Iris pigment epithelial cell (primary cell): Measurements from ENCODE around the gene NRG2.

Experiments used
- DNase-seq: peaks from one replicate; pipeline ENCODE4 v3.0.0-alpha.2; 2011; ENCODE audit warnings: low read depth

The NRG2 gene

DNA sequence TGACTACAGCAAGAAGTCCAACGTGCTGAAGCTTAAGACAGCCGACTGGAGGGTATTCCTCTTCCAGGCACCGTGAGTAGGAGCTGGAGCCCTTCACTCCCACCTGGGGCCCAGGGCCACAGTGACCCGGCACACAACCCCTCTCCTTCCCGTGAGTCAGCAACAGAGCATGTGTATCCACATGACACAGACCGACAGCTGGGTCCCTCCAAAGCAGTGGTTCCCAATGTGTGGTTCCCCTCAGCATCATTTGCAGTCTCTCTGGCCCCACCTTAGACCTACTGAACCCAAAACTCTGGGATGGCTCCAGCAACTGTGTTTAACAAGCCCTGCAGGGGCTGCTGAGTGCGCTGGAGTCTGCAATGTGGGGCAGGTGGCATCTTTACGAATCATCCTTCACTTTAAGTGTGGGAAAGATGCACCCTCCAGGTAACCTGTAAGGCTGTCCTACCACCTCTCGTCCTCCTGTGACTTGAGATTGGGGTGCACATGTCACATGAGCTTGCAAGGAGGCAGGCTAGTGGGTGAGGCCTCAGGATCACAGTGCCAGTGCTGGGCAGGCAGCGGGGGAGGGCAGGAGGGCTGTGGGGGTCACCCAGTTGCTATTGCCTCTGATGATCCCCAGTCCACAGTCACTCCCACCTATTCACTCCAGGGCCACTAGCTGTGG lies 205.3 kb downstream of the NRG2 start:
- DNase-seq, result no peak

DNA sequence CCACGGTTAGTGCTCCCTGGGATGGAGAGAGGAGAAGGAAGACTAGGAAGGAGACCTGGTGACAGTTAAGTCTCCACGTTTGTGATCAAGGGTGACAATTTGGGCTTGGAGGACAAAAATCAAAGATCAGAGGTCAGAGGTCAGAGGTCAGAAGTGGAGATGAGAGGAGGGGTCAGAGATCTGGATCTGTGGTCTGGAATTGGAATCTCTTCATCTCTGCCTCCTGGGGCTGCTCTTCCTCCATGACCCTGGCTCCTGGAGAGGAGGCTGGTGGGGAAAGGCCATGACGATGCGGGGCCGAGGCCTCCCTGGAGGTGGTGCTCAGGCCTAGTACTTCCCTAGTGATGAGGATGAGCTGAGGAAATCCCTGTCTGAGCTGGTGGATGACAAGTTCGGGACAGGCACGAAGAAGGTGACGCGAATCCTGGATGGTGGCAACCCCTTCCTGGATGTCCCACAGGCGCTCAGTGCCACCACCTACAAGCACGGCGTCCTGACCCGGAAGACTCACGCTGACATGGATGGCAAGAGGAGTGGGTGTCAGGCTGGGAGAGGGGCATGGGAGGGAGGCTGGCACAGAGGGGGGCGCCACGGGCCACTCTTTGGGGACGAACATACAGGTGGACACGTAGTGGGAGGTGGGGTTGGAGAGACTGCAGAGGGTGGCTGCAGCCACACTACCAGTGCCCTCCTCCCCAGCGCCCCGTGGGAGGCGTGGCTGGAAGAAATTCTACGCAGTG lies 206.5 kb downstream of the NRG2 start:
- DNase-seq, result no peak

DNA sequence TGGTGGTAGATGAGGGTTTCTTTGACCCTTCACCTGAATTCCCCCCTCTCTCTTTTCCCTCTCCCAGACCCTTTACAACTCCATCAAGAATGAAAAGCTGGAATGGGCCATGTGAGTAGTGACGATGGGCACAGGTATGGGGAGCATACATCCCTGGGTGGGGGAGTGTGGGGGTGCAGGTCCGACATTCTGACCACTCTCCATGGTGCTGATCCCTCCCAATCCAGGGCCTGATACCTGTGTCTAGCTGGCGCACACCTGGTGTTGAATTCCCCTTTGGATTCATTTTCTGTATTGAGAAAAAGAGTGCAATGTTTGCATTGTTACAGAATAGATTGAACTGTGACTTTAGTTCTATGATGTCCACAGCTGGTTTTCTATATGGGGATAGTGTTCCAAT lies 207.4 kb downstream of the NRG2 start:
- DNase-seq, result no peak

DNA sequence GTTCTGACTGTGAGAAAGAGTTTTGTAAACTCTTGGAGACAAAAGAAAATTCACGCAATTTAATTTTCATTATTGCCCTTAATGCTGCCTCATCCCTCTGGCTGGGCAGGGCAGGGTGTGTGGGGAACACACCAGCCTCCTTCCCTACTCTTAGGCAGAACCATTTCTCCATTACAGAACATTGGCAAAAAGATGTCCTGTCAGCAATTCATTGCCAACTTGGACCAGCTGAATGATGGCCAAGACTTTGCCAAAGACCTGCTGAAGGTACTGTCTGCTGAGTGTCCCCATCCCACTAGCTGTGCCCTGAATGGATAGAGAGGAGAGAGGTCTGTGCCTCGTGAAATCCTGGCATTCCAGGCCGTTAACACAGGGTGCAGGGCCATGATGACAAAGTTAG lies 209.6 kb downstream of the NRG2 start:
- DNase-seq, result no peak

DNA sequence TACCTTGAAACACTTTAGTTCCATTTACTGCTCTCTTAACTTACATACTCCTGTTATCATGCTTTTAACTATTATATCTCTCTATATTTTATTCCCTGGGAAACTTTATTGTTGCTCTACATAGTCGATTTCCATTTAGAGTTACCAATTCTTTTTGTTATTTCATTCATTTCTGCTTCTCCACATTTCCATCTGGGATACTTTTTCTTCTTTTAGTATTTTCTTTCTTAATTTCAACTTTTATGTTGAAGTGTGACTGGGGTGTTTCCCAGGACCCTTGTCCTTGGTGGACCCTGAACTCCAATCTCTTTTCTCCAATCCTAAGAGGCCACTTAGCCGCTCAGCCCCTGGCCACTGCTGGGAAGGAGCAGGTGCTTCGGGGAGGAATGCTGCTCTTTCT lies 211.5 kb downstream of the NRG2 start:
- DNase-seq, result no peak

DNA sequence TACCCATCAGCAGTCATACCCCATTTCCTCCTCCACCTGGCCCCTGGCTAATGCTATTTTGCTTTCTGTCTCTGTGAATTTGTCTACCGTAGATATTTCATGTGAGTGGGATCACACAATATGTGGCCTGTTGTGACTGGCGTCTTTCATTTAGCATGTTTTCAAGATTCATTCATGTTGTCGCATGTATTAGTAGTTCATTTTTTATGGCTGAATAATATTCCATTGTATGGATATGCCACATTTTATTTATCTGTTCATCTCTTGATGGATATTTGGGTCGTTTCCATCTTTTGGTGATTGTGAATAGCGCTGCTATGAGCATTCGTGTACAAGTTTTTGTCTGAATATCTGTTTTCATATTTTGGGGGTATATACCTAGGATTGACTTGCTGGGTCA lies 213.6 kb downstream of the NRG2 start:
- no peak for DNase-seq

DNA sequence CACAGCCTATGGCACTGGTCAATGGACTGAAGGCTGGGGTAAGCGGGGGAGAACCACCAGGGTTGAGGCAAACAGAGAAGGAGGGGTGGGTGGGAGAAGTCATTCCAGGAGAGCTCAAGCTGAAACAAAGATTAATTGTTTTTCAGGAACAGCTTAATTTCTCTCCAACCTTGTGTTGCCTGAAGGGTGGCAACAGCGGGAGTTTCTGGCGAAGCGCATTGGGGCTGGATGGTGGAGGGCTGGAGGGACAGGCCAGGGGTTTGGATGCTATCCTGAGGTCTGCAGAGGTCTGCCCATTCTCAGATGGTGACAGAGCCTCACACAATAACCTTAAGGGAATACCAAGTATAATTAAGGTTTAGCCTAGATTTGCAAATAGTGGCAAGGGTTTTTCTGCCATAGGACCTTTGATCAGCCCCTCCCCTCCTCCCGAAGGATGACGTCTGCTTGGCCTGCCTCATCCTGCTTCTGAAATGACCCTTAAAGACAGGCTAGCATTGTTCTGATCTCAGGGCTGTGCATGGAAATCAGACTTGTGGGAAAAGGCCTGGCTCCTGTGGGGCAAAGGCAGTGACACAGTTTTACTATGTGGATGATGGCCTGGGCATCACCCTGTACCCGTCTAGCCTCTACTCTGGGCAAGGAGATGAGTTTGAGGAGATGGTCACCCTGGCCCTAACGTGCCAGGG lies 214.7 kb downstream of the NRG2 start:
- no peak for DNase-seq

DNA sequence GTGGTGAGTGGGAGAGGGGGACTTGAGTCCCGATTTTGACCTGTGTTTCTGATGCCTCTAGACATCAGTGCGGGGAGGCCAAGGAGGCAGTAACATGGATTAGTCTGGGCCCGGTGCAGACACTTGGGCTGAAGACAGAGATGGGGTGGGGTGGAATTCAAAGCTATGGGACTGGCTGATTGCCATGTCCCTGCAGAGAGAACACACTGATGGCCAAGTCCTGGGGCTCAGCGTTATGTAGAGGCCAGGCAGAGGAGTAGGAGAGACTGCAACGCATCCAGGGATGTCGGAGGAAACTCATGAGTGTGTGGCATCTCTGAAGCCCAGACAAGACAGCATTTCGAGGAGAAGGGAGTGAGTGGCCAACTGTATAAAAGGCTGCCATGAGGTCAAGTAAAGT lies 217.4 kb downstream of the NRG2 start:
- no peak for DNase-seq

DNA sequence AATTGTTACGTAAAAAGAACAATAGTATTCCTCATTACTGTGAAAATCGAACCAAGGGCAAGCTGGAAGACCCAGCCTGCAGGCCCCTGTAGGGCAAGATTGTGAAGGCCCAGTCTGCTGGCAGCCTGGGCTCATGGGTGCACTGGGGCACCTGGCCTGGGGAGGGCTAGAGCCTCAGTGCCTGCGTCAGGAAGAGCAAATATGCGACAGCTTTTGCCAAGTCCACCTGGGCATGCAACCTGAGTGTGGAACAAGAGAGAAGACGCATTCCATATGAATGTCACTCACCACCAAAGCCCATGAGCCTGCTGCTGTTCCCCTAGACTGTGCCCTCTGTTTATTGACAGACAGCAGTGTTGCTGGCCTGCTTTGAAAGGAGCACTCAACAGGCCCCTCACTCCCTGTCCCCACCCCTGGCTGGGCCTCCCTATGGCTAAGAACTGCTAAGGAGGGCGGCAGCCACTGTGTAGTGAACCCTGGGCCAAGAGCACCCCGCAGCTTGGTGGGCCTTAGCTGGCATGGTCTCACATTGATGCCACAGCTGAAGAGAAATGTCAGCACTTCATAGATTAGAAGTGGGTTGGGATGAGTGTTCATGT lies 219.2 kb downstream of the NRG2 start:
- no peak for DNase-seq

DNA sequence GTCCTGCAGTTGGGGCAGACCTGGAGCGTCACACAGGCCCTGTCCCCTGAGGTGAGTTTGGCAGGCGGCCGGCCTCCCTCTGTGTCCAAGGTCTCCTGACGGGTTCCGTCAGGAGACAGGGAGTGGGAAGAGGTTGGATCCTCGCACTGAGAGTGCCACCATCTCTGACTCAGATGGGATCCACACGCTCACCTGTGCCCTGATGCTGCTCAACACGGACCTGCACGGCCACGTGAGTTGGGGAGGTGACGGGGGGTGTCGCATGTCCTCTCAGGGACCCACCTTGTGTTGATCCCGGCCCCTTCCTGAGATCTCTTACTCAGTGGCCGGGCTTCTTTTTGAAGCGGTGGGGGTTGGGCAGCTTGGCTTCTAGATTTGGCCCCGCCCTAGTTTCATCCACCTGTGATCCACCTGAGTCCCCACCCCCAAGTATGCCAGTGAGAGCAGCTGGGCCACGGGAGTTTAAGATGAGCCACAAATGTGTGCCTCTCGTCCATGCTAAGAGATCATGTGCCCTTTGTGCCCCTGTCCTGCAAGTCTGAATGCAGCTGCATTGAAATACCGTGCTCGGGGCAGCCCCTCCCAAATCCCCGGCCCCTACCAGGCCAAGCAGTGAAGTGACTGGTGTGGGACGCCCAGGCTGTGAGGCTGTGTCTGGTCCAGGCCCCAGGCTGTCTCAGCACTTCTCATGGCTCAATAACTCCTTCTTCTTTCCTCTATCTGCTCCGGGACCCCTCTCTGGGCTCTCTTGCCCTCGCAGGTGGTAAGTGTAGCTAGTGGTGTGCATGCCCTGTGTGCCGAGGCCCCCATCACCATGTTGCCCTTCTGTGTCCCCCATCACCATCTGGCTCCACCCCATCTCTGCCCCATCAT lies 220.3 kb downstream of the NRG2 start:
- DNase-seq, result no peak

DNA sequence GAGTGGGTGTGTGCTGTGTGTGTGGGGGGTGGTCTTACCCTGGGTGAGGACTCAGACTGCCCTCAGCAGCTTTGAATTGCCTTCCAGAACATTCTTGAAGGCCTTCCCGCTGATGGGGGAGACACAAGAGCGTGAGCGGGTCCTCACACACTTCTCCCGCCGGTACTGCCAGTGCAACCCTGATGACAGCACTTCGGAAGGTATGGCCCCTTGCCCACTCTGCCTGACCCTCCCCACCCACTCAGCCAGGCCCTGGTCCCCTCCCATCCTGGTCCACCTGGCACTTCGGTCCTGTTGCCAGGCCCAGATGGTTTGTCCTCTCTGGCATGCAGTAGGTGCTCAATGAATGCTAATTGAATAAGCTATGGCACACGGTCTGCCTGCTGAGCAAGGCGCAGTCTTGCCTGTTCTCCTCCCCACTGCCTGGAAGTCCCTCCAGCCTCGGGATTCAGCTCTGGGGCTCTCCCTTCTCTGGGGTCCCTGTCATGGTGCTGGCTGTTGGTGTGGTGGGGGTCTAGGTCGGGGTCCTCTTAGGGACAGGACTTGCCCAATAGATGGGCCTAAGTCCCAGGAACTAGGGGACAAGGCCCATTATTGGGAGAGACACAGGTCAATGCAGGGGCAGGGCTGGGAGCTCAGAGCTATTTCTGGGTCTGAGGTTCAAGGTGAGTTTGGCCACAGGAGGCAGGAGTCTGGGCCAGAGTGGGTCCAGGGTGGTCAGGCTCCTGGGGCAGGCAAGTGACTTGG lies 221.1 kb downstream of the NRG2 start:
- DNase-seq, result no peak

DNA sequence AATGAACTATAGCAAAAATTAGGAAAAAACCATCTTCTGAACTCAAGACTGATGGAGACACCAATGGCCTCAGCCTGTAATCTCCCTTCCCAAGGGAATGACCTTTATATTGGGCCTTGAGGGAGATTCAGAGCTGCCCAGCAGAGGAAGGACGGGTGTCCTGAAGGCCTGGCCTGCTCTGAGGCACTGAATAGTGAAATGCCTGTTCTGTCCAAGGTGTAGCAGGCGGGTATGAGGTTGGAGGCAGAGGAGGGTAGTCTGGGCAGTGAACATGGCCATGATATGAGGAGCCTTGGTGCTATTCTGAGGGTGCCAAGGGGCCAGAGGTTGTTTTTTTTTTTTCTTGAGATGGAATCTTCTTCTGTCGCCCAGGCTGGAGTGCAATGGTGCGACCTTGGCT lies 222.5 kb downstream of the NRG2 start:
- no peak for DNase-seq

DNA sequence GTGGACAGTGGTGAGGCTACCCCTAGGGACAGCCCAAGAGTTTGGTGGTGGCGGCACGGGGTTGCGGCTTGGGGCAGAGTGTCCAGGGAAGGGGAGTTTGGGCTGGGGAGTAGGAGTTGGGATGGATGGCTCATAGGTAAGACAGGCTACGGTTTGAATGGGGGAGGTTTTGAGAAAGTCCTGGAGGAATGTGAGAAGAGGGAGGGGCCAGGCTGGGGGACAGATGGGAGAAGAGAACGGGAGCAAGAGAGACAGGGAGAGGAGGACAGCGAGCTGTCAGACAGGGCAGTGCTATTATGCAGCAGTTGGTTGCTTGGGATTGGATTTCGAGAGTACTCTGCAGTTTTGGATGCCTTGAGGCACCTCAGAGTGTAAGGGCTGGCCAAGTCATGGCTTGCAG lies 223.0 kb downstream of the NRG2 start:
- no peak for DNase-seq

DNA sequence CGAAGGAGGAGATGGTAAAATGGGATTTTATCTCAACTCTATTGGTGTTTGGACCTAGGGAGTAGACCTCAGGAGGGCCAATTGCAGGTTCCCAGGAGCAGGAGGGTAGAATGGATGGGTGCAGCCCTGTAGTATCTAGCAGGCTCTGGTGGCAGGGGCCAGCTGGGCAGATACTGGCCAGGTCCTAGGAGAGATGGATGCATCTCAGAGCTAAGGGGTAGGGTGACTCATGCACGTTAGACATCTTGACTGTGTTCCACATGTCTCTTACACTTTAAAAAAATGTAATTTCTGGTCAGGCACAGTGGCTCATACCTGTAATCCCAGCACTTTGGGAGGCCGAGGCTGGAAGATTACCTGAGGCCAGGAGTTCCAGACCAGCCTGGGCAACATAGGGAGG lies 225.1 kb downstream of the NRG2 start:
- no peak for DNase-seq

DNA sequence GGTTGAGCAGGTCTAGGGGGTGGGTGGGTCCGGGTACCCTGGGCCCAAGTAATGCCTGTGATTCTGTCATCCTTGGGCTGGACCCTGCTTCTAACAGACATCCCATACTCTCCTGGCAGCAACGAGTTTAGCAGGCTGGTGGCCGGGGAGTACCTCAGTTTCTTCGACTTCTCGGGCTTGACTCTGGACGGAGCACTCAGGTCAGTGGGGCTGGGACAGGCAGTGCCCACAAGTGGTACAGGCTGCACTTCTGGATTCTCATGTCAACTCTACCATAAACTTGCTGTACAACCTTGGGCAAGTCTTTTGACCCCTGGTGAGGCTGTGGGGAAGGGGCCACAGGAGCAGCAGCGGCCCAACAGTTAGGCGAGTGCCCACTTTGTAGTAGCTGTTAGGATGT lies 225.7 kb downstream of the NRG2 start:
- no peak for DNase-seq

DNA sequence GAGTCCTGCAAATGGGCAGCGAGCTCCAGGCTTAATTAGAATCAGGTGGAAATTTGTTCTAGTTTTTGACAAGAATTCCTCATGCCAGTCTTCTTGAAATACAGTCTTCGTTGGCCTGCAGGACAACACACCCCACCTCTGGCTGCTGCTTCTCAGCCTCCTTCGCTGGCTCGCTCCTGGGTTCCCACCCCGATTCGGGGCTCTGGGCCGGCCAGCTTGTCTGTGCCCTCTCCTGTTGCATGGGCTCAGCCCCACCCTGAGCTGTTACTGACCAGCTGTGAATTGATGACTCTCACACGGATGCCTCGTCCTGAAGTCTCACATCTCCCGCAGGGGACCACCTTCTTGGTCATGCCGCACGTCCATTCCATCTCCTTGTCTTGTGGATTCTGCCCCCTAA lies 226.5 kb downstream of the NRG2 start:
- DNase-seq, result no peak

DNA sequence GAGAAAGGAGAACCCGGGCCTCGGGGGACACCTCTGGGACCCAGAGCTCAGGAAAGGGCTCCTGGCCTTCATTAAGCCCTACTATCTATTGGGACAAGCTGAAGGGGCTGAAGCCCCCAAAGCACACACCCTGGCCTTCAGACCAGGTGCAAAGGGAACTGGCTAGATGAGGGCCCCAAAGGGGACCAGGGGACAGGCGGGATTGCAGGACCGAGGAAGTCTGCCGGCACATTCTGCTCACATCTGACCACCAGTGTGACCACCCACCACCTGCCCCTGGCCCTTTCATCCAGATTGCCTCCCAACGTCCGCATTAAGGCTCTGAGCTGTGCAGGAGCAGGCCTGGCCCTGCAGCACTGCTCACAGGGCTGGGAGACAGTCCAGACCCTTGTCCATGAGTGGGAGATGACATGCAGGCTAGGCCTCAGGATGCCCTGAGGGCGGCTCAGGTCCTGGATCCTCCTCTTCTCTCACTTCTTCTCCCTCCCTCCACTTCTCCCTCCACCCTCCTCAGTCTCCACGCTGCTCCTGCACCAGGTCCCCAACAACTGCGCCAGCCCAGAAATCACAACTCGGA lies 228.3 kb downstream of the NRG2 start:
- DNase-seq, result no peak

DNA sequence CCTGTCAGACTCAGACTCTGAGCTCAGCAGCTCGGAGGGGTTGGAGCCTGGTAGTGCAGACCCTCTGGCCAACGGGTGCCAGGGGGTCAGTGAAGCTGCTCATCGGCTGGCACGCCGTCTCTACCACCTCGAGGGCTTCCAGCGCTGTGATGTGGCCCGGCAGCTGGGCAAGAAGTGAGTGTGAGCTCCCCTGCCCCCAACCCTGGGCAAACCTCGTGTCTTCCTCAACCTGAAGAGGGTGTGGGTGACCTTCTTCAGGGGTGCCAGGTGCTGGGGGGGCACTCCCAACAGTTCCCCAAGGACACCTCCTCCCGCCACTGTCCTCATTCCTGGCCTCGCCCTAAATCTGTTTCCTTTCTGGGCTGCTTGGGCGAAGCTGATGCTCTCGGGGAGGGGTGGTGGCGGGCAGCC lies 228.9 kb downstream of the NRG2 start:
- no peak for DNase-seq

DNA sequence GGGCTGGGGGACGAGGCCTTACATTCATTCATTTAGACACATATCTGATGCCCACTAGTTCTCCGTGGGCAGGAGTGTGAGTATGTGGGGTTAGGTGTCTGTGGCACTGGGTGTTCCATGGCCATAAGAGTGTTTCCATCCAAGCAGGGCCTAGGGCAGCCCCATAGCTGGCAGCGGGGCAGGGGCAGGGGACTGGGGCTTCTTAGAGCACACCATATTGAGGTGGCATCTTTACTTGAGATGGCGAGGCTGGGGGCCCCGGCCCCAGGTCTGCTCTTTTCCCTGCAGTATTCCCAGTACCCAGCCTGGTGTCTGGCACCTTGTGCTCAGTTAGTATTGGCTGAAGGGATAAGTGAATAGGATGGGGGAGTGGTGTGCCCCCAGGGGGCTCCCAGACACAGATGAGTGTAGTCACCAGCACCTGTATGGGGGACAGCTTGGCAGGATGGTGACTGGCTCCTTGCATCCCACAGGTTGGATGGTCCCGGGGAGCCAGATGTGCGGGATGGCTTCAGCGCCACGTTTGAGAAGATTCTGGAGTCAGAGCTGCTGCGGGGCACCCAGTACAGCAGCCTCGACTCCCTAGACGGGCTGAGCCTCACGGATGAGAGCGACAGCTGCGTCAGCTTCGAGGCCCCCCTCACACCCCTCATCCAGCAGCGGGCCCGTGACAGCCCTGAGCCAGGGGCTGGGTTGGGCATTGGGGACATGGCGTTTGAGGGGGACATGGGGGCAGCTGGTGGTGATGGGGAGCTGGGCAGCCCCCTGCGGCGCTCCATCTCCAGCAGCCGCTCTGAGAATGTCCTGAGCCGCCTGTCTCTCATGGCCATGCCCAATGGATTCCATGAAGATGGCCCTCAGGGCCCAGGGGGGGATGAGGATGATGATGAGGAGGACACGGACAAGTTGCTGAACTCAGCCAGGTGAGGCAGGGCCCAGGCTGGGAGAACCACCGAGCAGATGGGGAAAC lies 230.0 kb downstream of the NRG2 start:
- no peak for DNase-seq

DNA sequence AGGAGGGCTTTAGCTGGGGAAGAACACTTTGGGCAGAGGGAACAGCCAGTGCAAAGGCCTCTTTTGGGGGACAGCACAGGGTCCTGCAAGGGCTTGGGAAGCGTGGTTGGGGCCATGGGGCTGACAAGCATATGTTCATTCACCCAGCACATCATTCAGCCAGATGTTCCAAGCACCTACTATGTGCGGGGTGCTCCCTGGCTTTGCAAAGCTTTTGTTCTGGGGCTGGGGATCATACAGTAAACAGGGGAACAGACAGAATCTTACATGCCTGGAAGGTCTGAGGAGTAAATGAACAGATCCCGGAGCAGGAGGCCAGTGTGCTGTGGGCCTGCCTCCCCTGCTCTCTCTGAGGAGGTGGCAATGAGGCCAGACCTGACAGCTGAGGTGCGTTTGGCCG lies 230.8 kb downstream of the NRG2 start:
- no peak for DNase-seq
